HepG2 (cell line): Measurements from ENCODE around the gene PDLIM5. TPM values are rescaled to one million over a fixed set of nuclear protein-coding genes. Genes with fewer than 3 reads are reported as not detected.
A peak's percentile ranks its signal among the peaks of the same experiment; 100 is the strongest.

Experiments used
- ARID4A ChIP-seq: sonication (generic); formaldehyde crosslinking; IDR thresholded peaks from 2 replicates; pipeline ENCODE4 v1.5.0; 2020; ENCODE audit warnings: mild to moderate bottlenecking, missing genetic modification reagents, borderline replicate concordance
- CEBPZ ChIP-seq: IDR thresholded peaks from 2 replicates; pipeline ENCODE4 v1.6.1; 2012; ENCODE audit warnings: low read length, improper control_type of control experiment
- EZH2 ChIP-seq: conservative IDR thresholded peaks from 2 replicates; pipeline ENCODE4 v1.6.1; 2012; ENCODE audit warnings: mild to moderate bottlenecking, low read depth, low read length, moderate library complexity
- NCOA1 ChIP-seq: sonication (generic); formaldehyde crosslinking; IDR thresholded peaks from 2 replicates; pipeline ENCODE4 v1.9.0; 2021; ENCODE audit warnings: missing genetic modification reagents
- NR2C2 ChIP-seq: sonication (generic); formaldehyde crosslinking; IDR thresholded peaks from 2 replicates; pipeline ENCODE4 v1.4.0; 2020; ENCODE audit warnings: missing genetic modification reagents, mild to moderate bottlenecking, moderate library complexity, borderline replicate concordance
- PPARG ChIP-seq: conservative IDR thresholded peaks from 2 replicates; pipeline ENCODE4 v1.6.1; 2016; ENCODE audit warnings: missing biosample characterization, missing genetic modification reagents
- SKI ChIP-seq: fragments of 450-650 bp; IDR thresholded peaks from one replicate; pipeline ENCODE4 v1.6.1; 2018; ENCODE audit warnings: mild to moderate bottlenecking; ENCODE audit not compliant: partially characterized antibody
- SMARCC2 ChIP-seq: fragments of 450-650 bp; IDR thresholded peaks from 2 replicates; pipeline ENCODE4 v1.6.1; 2017; ENCODE audit warnings: antibody characterized with exemption, mild to moderate bottlenecking
- SP2 ChIP-seq: sonication (generic); formaldehyde crosslinking; IDR thresholded peaks from 2 replicates; pipeline ENCODE4 v1.5.1; 2020; ENCODE audit warnings: mild to moderate bottlenecking, missing genetic modification reagents
- SRSF4 ChIP-seq: fragments of 200-400 bp; formaldehyde crosslinking; IDR thresholded peaks from one replicate; pipeline ENCODE4 v1.6.1; 2018; ENCODE audit warnings: mild to moderate bottlenecking, low read depth, low read length, moderate library complexity; ENCODE audit not compliant: poor library complexity, severe bottlenecking
- SUZ12 ChIP-seq: fragments of 150-350 bp; IDR thresholded peaks from 2 replicates; pipeline ENCODE4 v1.6.1; 2014; ENCODE audit warnings: low read depth, low read length
- TEF ChIP-seq: sonication (generic); formaldehyde crosslinking; IDR thresholded peaks from 2 replicates; pipeline ENCODE4 v1.5.0; 2020; ENCODE audit warnings: missing genetic modification reagents
- XRCC5 ChIP-seq: fragments of 200-400 bp; formaldehyde crosslinking; optimal IDR thresholded peaks from 2 replicates; pipeline ENCODE3; 2017; ENCODE audit warnings: mild to moderate bottlenecking, low read length
- ZFP41 ChIP-seq: sonication (generic); formaldehyde crosslinking; IDR thresholded peaks from 2 replicates; pipeline ENCODE4 v1.4.0; 2020; ENCODE audit warnings: mild to moderate bottlenecking, missing genetic modification reagents, borderline replicate concordance
- ZNF124 ChIP-seq: sonication (generic); formaldehyde crosslinking; IDR thresholded peaks from 2 replicates; pipeline ENCODE4 v1.4.0; 2020; ENCODE audit warnings: missing genetic modification reagents
- ZNF18 ChIP-seq: sonication (generic); formaldehyde crosslinking; IDR thresholded peaks from 2 replicates; pipeline ENCODE4 v1.8.0; 2022; ENCODE audit warnings: mild to moderate bottlenecking, missing genetic modification reagents; ENCODE audit not compliant: insufficient replicate concordance
- ZNF24 ChIP-seq: fragments of 450-650 bp; IDR thresholded peaks from 2 replicates; pipeline ENCODE4 v1.6.1; 2017; ENCODE audit warnings: antibody characterized with exemption, mild to moderate bottlenecking
- ZNF441 ChIP-seq: sonication (generic); formaldehyde crosslinking; IDR thresholded peaks from 2 replicates; pipeline ENCODE4 v1.7.0; 2021; ENCODE audit warnings: missing genetic modification reagents, borderline replicate concordance
- ZNF549 ChIP-seq: sonication (generic); formaldehyde crosslinking; IDR thresholded peaks from 2 replicates; pipeline ENCODE4 v1.5.0; 2020; ENCODE audit warnings: missing genetic modification reagents
- polyA plus RNA-seq, 8 experiments: library from polyadenylated mRNA; depleted of rRNA in 3 of 8; stranded (reverse) in 7 of 8; unstranded in 1 of 8; fragments of >200 nt; fragmentation: Illumina TruSeq in 4 of 8; extraction: Trizol in 4 of 8; gene quantifications; 2 replicates each; pipeline versions ENCODE4 v1.2.1 to v1.2.3, GENCODE V29; 2011 to 2016; ENCODE audit warnings: low read depth in 4 of 8, missing spikeins in 1 of 8, mixed read lengths in 1 of 8; ENCODE audit not compliant: insufficient read depth in 1 of 8
- total RNA-seq, 5 experiments: library from RNA; depleted of rRNA; stranded (reverse); fragments of >200 nt; fragmentation: Illumina TruSeq; extraction: Trizol; gene quantifications; 2 replicates each; pipeline ENCODE4 v1.2.3, GENCODE V29; 2016; ENCODE audit warnings: low read depth in 1 of 5

The PDLIM5 gene
- total and polyA plus RNA-seq, 2 of the 13 experiments (the other 11 are each of a cell fraction or from before 2014, with no cell fraction given): 52.8 to 119 TPM

- TF ChIP-seq ZNF18 (CRISPR knock-in tag) (no peak), CEBPZ (no peak), SKI (no peak), ZFP41 (CRISPR knock-in tag) (no peak), ARID4A (CRISPR knock-in tag) (no peak), XRCC5 (no peak), SMARCC2 (no peak), ZNF124 (CRISPR knock-in tag) (no peak), TEF (no peak), EZH2 (no peak), ZNF549 (CRISPR knock-in tag) (no peak), SRSF4 (no peak), NCOA1 (CRISPR knock-in tag) (no peak), NR2C2 (CRISPR knock-in tag) (no peak), ZNF24 (no peak), PPARG (no peak), SP2 (peak; percentile 17; the same call in 1 of the 2 replicates), ZNF441 (CRISPR knock-in tag) (peak; percentile 39; the same call in 1 of the 2 replicates), SUZ12 (no peak)
Observed at GRCh38 chr4:94451051-94451694, 569 bp upstream of the PDLIM5 start (continued).
